ENCODE data around the gene RCAN2. TPM values are rescaled to one million over a fixed set of nuclear protein-coding genes. Genes with fewer than 3 reads are reported as not detected.

RCAN2 gene
- 1 to 10 TPM; 4.0 to 9.8 TPM for total RNA-seq
- long read RNA-seq, partial matches to known transcripts, result 4 of 10 reads
- long read RNA-seq, other reads (novel, unspliced or antisense), result 4 of 10 reads

GRCh38 chr6:46491201-46491627 is at the start of gene RCAN2:
TSS of gene RCAN2 (minus strand) at chr6:46491449.
- peak; percentile 91 for ATAC-seq
- peak; percentile 64 to 66 for DNase-seq
- intact Hi-C loops (cut with DNase I, micrococcal nuclease), result no loop called here

- DNase-seq (no peak), ATAC-seq (no peak)
- intact Hi-C loops (cut with DNase I, micrococcal nuclease), result no loop called here
These were observed 48.6 kb upstream of the RCAN2 start for GRCh38 chr6:46539866-46540265.

- no peak for ATAC-seq
- intact Hi-C loops (cut with DNase I, micrococcal nuclease), result no loop called here
- no peak for DNase-seq
These were observed 47.7 kb upstream of the RCAN2 start for GRCh38 chr6:46538800-46539480.

- no peak for ATAC-seq
- intact Hi-C loops (cut with DNase I, micrococcal nuclease), result no loop called here
- DNase-seq, result no peak
These were observed 39.6 kb upstream of the RCAN2 start for GRCh38 chr6:46530896-46531295.

- intact Hi-C loops (cut with DNase I, micrococcal nuclease), result no loop called here
- no peak for ATAC-seq
- DNase-seq, result no peak
These were observed 37.9 kb upstream of the RCAN2 start for GRCh38 chr6:46528961-46529750.

- ATAC-seq, result no peak
- intact Hi-C loops (cut with DNase I, micrococcal nuclease), result no loop called here
- DNase-seq, result no peak
These were observed 35.4 kb upstream of the RCAN2 start for GRCh38 chr6:46526607-46527006.

GRCh38 chr6:46525583-46525982 is 34.3 kb upstream of the RCAN2 start:
- intact Hi-C loops (cut with DNase I, micrococcal nuclease), result no loop called here
- no peak for DNase-seq
- ATAC-seq, result no peak

- ATAC-seq, result no peak
- no peak for DNase-seq
- intact Hi-C loops (cut with DNase I, micrococcal nuclease), result no loop called here
These were observed 30.3 kb upstream of the RCAN2 start for GRCh38 chr6:46521464-46521971.

- ATAC-seq, result no peak
- no peak for DNase-seq
- intact Hi-C loops (cut with DNase I, micrococcal nuclease), result no loop called here
These were observed 26.0 kb upstream of the RCAN2 start for GRCh38 chr6:46517202-46517601.

GRCh38 chr6:46513533-46513932 is 22.3 kb upstream of the RCAN2 start:
- no peak for ATAC-seq
- DNase-seq, result no peak
- intact Hi-C loops (cut with DNase I, micrococcal nuclease), result no loop called here

- DNase-seq, result no peak
These were observed 20.1 kb upstream of the RCAN2 start for GRCh38 chr6:46511320-46511719.

GRCh38 chr6:46510651-46511050 is 19.4 kb upstream of the RCAN2 start:
- ATAC-seq, result no peak
- no peak for DNase-seq
- intact Hi-C loops (cut with DNase I, micrococcal nuclease), result no loop called here

More at GRCh38 chr6:46511320-46511719, 20.1 kb upstream of the RCAN2 start:
- intact Hi-C loops (cut with DNase I, micrococcal nuclease), result no loop called here
- ATAC-seq, result no peak

- intact Hi-C loops (cut with DNase I, micrococcal nuclease), result no loop called here
- DNase-seq (no peak), ATAC-seq (no peak)
These were observed 18.8 kb upstream of the RCAN2 start for GRCh38 chr6:46509981-46510510.

GRCh38 chr6:46509063-46509462 is 17.8 kb upstream of the RCAN2 start:
- DNase-seq (no peak), ATAC-seq (no peak)
- intact Hi-C loops (cut with DNase I, micrococcal nuclease), result no loop called here

GRCh38 chr6:46507426-46507825 is 16.2 kb upstream of the RCAN2 start:
- ATAC-seq (peak; percentile 81), DNase-seq (no peak)
- intact Hi-C loops (cut with DNase I, micrococcal nuclease), result no loop called here

GRCh38 chr6:46505693-46506512 is 14.7 kb upstream of the RCAN2 start:
- no peak for ATAC-seq
- intact Hi-C loops (cut with DNase I, micrococcal nuclease), result no loop called here
- no peak for DNase-seq

- intact Hi-C loops (cut with DNase I, micrococcal nuclease), result no loop called here
- DNase-seq, result no peak
- ATAC-seq, result peak; percentile 92
These were observed 13.0 kb upstream of the RCAN2 start for GRCh38 chr6:46504242-46504641.

- DNase-seq (no peak), ATAC-seq (no peak)
- intact Hi-C loops (cut with DNase I, micrococcal nuclease), result no loop called here
These were observed 11.4 kb upstream of the RCAN2 start for GRCh38 chr6:46502486-46503119.

Measured in left colon (tissue), 2 donors.